SK-N-SH treated with all-trans-retinoic acid at 6 μM for 48 hours (cell line): Measurements from ENCODE around the gene IMP4.

Experiments
- ATAC-seq: fragments of 200-7000 bp; cut with Tn5 transposase; 3 replicates; pipeline ENCODE4 v1.9.1; 2020; ENCODE audit warnings: mild to moderate bottlenecking, moderate library complexity
- ARNTL ChIP-seq: fragments of 450-650 bp; formaldehyde crosslinking; IDR thresholded peaks from 2 replicates; pipeline ENCODE4 v1.5.0; 2020; ENCODE audit warnings: low read depth, mild to moderate bottlenecking, moderate library complexity, borderline replicate concordance
- BACH2 ChIP-seq: fragments of 250-450 bp; sonication (Bioruptor Pico); IDR thresholded peaks from 2 replicates; pipeline ENCODE4 v1.9.0; 2021; ENCODE audit warnings: mild to moderate bottlenecking, borderline replicate concordance
- CREB5 ChIP-seq: fragments of 250-450 bp; sonication (Bioruptor Pico); IDR thresholded peaks from 2 replicates; pipeline ENCODE4 v1.5.1; 2020; ENCODE audit warnings: low read depth, mild to moderate bottlenecking, moderate library complexity
- CSDC2 ChIP-seq: fragments of 250-450 bp; sonication (Bioruptor Pico); IDR thresholded peaks from 2 replicates; pipeline ENCODE4 v1.5.0; 2020; ENCODE audit warnings: mild to moderate bottlenecking, moderate library complexity
- ESRRG ChIP-seq: fragments of 250-450 bp; sonication (Bioruptor Pico); IDR thresholded peaks from 2 replicates; pipeline ENCODE4 v1.6.1; 2021; ENCODE audit warnings: mild to moderate bottlenecking
- GLIS3 ChIP-seq: fragments of 250-450 bp; sonication (Bioruptor Pico); IDR thresholded peaks from 2 replicates; pipeline ENCODE4 v1.5.0; 2020; ENCODE audit warnings: mild to moderate bottlenecking, moderate library complexity
- ISL1 ChIP-seq: fragments of 250-450 bp; sonication (Bioruptor Pico); IDR thresholded peaks from 2 replicates; pipeline ENCODE4 v2.1.2; 2022; ENCODE audit warnings: mild to moderate bottlenecking, moderate library complexity
- OSR1 ChIP-seq: fragments of 250-450 bp; sonication (Bioruptor Pico); IDR thresholded peaks from 2 replicates; pipeline ENCODE4 v1.8.0; 2022; ENCODE audit warnings: moderate library complexity, mild to moderate bottlenecking, inconsistent platforms
- PATZ1 ChIP-seq: fragments of 250-450 bp; sonication (Bioruptor Pico); IDR thresholded peaks from 2 replicates; pipeline ENCODE4 v1.8.0; 2020; ENCODE audit warnings: mild to moderate bottlenecking, moderate library complexity, borderline replicate concordance
- POU6F1 ChIP-seq: fragments of 250-450 bp; sonication (Bioruptor Pico); IDR thresholded peaks from 2 replicates; pipeline ENCODE4 v1.8.0; 2021; ENCODE audit warnings: low read depth, mild to moderate bottlenecking, moderate library complexity, borderline replicate concordance
- PPARA ChIP-seq: fragments of 250-450 bp; sonication (Bioruptor Pico); IDR thresholded peaks from 2 replicates; pipeline ENCODE4 v1.5.0; 2020; ENCODE audit warnings: mild to moderate bottlenecking, borderline replicate concordance
- RARB ChIP-seq: fragments of 250-450 bp; sonication (Bioruptor Pico); IDR thresholded peaks from 2 replicates; pipeline ENCODE4 v1.8.0; 2021; ENCODE audit warnings: mild to moderate bottlenecking, moderate library complexity
- SNAI2 ChIP-seq: fragments of 250-450 bp; sonication (Bioruptor Pico); IDR thresholded peaks from 2 replicates; pipeline ENCODE4 v1.5.0; 2020; ENCODE audit warnings: mild to moderate bottlenecking, moderate library complexity
- TCF4 ChIP-seq: fragments of 250-450 bp; sonication (Bioruptor Pico); IDR thresholded peaks from 2 replicates; pipeline ENCODE4 v1.8.0; 2021; ENCODE audit warnings: mild to moderate bottlenecking, moderate library complexity, borderline replicate concordance
- TOX ChIP-seq: fragments of 250-450 bp; sonication (Bioruptor Pico); IDR thresholded peaks from 2 replicates; pipeline ENCODE4 v1.8.0; 2021; ENCODE audit warnings: mild to moderate bottlenecking, moderate library complexity, borderline replicate concordance
- TSHZ2 ChIP-seq: fragments of 250-450 bp; sonication (Bioruptor Pico); IDR thresholded peaks from 2 replicates; pipeline ENCODE4 v1.5.0; 2020; ENCODE audit warnings: mild to moderate bottlenecking, moderate library complexity
- ZC3H10 ChIP-seq: fragments of 250-450 bp; sonication (Bioruptor Pico); IDR thresholded peaks from 2 replicates; pipeline ENCODE4 v1.5.1; 2021; ENCODE audit warnings: mild to moderate bottlenecking, moderate library complexity
- ZFP3 ChIP-seq: fragments of 250-450 bp; sonication (Bioruptor Pico); IDR thresholded peaks from 2 replicates; pipeline ENCODE4 v1.5.0; 2020; ENCODE audit warnings: mild to moderate bottlenecking, moderate library complexity
- ZFP30 ChIP-seq: fragments of 450-650 bp; formaldehyde crosslinking; IDR thresholded peaks from 2 replicates; pipeline ENCODE4 v1.5.0; 2022; ENCODE audit warnings: mild to moderate bottlenecking, moderate library complexity
- ZNF565 ChIP-seq: fragments of 450-650 bp; formaldehyde crosslinking; conservative IDR thresholded peaks from 2 replicates; pipeline ENCODE4 v1.5.0; 2020; ENCODE audit warnings: low read depth, mild to moderate bottlenecking, moderate library complexity
- ZNF70 ChIP-seq: fragments of 450-650 bp; formaldehyde crosslinking; IDR thresholded peaks from 2 replicates; pipeline ENCODE4 v1.5.0; 2020; ENCODE audit warnings: mild to moderate bottlenecking, moderate library complexity
- ZNF8 ChIP-seq: fragments of 450-650 bp; formaldehyde crosslinking; IDR thresholded peaks from 2 replicates; pipeline ENCODE4 v1.5.0; 2020; ENCODE audit warnings: mild to moderate bottlenecking, moderate library complexity
- TF ChIP-seq, protein P1 (sequence below): fragments of 250-450 bp; sonication (Bioruptor Pico); IDR thresholded peaks from 2 replicates; pipeline ENCODE4 v1.5.1; 2021; ENCODE audit warnings: mild to moderate bottlenecking, moderate library complexity

The IMP4 gene

GRCh38 chr2:130319536-130319935, 23.2 kb upstream of the IMP4 start:
- TF ChIP-seq BACH2 (CRISPR knock-in tag) (no peak), GLIS3 (CRISPR knock-in tag) (no peak), ZC3H10 (CRISPR knock-in tag) (no peak), ZFP3 (CRISPR knock-in tag) (no peak), TCF4 (CRISPR knock-in tag) (no peak), PPARA (CRISPR knock-in tag) (no peak), RARB (CRISPR knock-in tag) (no peak), ESRRG (no peak), ZFP30 (CRISPR knock-in tag) (no peak), OSR1 (CRISPR knock-in tag) (no peak), PATZ1 (CRISPR knock-in tag) (no peak), SNAI2 (CRISPR knock-in tag) (no peak), TSHZ2 (CRISPR knock-in tag) (no peak), CREB5 (CRISPR knock-in tag) (no peak), ARNTL (CRISPR knock-in tag) (no peak), ZNF70 (CRISPR knock-in tag) (no peak), ISL1 (CRISPR knock-in tag) (no peak), ZNF565 (CRISPR knock-in tag) (no peak), ZNF8 (CRISPR knock-in tag) (no peak)
- TF ChIP-seq, protein P1, sequence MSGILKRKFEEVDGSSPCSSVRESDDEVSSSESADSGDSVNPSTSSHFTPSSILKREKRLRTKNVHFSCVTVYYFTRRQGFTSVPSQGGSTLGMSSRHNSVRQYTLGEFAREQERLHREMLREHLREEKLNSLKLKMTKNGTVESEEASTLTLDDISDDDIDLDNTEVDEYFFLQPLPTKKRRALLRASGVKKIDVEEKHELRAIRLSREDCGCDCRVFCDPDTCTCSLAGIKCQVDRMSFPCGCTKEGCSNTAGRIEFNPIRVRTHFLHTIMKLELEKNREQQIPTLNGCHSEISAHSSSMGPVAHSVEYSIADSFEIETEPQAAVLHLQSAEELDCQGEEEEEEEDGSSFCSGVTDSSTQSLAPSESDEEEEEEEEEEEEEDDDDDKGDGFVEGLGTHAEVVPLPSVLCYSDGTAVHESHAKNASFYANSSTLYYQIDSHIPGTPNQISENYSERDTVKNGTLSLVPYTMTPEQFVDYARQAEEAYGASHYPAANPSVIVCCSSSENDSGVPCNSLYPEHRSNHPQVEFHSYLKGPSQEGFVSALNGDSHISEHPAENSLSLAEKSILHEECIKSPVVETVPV, result no peak
- no peak for ATAC-seq

- peak; percentile 28; the same call in 1 of the 3 replicates for ATAC-seq
- no peak for TF ChIP-seq CSDC2 (CRISPR knock-in tag)
- TF ChIP-seq CREB5 (CRISPR knock-in tag), result no peak
- no peak for TF ChIP-seq PPARA (CRISPR knock-in tag)
- TF ChIP-seq TOX (CRISPR knock-in tag), result no peak
- no peak for TF ChIP-seq RARB (CRISPR knock-in tag)
- TF ChIP-seq, protein P1, result no peak
- TF ChIP-seq ZNF8 (CRISPR knock-in tag), result no peak
- TF ChIP-seq OSR1 (CRISPR knock-in tag), result no peak
- no peak for TF ChIP-seq ESRRG
- TF ChIP-seq BACH2 (CRISPR knock-in tag), result no peak
- TF ChIP-seq PATZ1 (CRISPR knock-in tag), result no peak
- TF ChIP-seq ZC3H10 (CRISPR knock-in tag), result no peak
- TF ChIP-seq ZNF565 (CRISPR knock-in tag), result no peak
- TF ChIP-seq SNAI2 (CRISPR knock-in tag), result no peak
- no peak for TF ChIP-seq ZFP3 (CRISPR knock-in tag)
- no peak for TF ChIP-seq ZFP30 (CRISPR knock-in tag)
- no peak for TF ChIP-seq GLIS3 (CRISPR knock-in tag)
- TF ChIP-seq TCF4 (CRISPR knock-in tag), result no peak
- TF ChIP-seq POU6F1 (CRISPR knock-in tag), result no peak
These were observed 14.8 kb upstream of the IMP4 start for GRCh38 chr2:130327703-130328527.
